Erythroblast (primary cell): ENCODE results near the gene GMPR.
A peak's percentile ranks its signal among the peaks of the same experiment; 100 is the strongest.

Experiments
- DNase-seq, 2 experiments: peaks; one replicate each; lab custom pipeline; 2025; lab: John Stamatoyannopoulos, UW
- GATA1 ChIP-seq: IDR thresholded peaks from 2 replicates; pipeline ENCODE4 v1.6.1; 2011; ENCODE audit warnings: low read depth, mild to moderate bottlenecking, control low read depth, low read length, moderate library complexity
- POLR2A ChIP-seq: IDR thresholded peaks from 2 replicates; pipeline ENCODE4 v1.6.1; 2011; ENCODE audit warnings: mild to moderate bottlenecking, low read length

The GMPR gene

DNA sequence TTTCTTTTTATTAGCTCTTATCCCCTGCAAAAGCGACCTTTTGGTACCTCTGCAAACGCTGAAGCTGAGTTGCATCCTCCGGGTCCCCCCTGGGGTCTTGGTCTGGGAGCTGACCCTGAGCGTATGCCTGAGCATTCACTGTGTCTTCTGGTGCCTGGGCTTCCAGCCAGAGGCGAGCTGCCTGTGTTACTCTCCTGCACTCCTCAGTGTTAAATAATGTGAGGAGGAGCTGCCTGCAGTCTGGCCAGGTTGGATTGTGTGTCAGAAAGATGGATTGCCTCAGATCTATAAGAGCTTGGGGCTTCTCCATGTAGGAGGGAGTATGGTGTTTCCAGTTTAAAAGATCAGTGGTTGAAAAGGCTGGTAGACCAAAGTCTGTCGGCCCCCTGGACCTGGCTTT is 8.7 kb upstream of the GMPR start:
- DNase-seq, result no peak
- no peak for TF ChIP-seq GATA1
- TF ChIP-seq POLR2A, result no peak

DNA sequence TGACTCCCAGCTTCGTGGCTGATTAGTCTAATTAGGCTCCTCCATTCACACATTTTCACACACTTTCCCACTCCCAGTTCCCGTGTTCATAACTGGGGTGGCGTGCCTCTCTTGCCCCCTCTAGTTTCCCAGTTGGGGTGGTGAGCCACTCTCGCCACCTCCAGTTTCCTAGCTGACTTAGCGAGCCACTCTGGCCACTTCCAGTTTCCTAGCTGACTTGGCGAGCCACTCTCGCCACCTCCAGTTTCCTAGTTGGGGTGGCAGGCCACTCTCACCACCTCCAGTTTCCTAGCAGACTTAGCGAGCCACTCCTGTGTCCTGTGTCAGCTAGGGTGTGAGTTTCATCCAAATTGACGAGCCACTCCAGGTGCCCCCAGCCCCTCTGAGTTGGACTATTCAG is 7.4 kb upstream of the GMPR start:
- no peak for DNase-seq

DNA sequence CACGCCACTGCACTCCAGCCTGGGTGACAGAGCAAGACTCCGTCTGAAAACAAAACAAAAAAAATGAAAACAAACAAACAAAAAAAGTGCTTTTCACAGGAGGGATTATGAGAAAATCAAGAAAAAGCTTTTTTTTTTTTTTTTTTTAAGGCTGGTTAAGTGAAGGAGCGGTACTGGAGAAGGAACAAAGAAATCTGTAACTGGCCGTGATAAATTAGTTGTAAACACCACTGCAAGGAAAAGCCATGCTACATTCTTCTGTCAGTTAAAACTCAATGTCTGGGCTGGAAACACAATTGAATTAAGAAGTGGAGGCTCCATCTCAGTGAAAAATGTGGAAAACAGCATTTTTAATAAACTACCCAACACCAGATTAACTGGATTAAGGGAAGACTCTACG is 6.3 kb upstream of the GMPR start:
- DNase-seq, result no peak
- TF ChIP-seq POLR2A, result no peak
- TF ChIP-seq GATA1, result no peak

More for the DNA sequence above, 7.4 kb upstream of the GMPR start:
- TF ChIP-seq POLR2A, result no peak
- no peak for TF ChIP-seq GATA1

DNA sequence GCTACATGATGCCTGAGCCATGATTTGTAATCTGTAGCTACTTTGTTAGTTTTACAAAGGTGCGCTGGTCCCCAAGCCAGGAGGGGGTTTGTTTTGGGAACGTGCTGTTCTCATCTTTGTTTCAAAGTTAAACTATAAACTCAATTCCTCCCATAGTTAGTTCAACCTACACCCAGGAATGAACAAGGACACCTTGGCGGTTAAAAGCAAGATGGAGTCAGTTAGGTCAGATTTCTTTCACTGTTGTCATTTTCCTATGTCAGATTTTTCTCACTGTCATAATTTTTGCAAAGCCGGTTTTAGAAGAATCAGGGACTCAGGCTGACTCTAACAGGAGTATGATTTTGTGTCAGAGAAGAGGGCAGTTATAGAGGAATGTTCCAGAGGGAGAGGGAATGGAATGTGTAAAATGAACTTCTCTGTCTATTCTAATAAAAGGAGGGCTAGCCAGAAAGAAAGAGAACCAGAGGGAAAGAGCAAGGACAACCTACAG is 2.3 kb upstream of the GMPR start:
- no peak for TF ChIP-seq GATA1
- TF ChIP-seq POLR2A, result no peak
- no peak for DNase-seq

DNA sequence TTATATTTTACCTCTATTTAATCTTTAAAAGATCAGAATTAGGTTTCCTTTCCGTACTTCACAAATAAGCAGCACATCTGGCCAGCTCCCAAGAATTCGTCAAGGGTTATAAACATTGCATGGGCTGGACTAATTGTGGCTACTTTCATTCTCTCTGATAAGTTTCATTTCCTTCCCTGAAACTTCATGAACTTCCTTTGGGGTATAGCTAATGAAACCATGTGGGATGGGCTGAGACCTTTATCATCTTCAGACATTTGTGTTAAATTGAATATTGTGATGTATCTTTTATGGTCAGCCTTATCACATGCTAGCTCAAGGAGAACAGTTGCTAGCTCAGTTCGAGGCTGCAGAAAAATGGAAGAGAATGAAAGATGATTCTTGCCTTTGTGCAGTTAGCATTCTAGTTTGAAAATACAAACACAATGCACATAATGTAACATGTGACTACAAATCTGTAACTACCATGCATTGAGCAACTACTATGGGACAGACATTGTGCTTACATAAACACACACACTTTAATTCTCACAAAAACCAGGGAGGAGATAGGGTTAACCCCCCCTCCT is 1.7 kb upstream of the GMPR start:
- TF ChIP-seq GATA1, result peak; percentile 19
- TF ChIP-seq POLR2A, result peak; percentile 41
- DNase-seq, result peak; percentile 85 to 90

DNA sequence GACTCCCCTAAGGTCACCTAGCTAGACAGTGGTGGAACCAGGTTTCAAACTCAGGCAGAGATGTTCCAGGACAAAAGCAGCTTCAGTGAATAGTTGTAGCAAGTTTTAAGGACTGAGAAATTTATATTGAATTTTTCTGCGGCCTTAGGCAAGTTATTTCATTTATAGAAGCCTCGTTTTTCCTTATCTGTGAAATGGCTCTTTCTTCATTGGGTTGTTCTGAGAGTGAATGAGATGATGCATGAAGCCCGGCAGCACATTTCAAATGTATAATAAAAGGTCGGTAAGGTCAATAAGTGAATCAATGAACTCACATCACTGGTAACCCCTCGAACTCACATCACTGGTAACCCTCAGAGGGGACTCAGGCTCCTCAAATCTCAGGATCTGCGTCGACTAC is 1.1 kb upstream of the GMPR start:
- no peak for DNase-seq
- no peak for TF ChIP-seq POLR2A
- no peak for TF ChIP-seq GATA1

DNA sequence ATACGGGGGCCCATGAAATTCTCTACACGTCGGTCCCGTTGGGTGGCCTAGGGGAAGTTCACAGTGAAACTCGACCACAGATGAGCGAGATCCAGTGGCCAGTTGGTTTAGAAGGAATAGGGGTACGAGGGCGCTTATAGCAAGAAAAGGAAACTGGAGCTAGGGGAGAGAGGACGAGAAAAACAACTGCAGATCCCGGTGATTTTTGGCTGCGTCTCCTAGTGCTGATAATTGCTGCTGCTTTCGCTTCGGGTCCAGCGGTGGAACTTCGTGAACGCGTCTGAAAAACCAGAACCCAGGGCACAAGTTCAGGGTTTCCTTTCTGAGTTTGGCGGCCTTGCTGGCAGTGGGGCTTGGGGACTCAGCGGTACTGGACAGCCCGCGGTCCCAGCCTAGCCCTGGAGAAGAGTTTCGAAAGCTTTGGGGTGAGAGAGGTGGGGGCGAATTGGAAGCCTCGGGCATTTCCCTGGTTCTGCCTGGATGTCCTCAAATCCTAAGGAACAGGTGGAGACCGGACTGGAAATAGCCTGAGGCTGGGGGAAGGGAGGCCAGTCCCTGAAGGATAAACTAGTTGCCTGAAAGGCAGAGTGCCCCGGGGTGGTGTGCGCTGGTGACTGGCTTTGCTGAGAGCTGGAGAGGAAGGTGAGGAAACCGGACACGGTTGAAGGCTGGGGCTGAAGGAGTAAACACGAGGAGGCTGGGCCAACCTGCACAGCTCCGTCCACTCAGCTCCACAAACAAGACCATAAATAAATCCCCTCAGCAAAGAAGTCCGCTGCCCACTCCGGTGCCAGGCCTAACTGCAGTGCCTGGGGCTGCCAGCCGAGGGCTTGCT is 793 bp downstream of the GMPR start:
- DNase-seq, result peak; percentile 69 to 80
- TF ChIP-seq GATA1, result no peak
- peak; percentile 88 for TF ChIP-seq POLR2A

DNA sequence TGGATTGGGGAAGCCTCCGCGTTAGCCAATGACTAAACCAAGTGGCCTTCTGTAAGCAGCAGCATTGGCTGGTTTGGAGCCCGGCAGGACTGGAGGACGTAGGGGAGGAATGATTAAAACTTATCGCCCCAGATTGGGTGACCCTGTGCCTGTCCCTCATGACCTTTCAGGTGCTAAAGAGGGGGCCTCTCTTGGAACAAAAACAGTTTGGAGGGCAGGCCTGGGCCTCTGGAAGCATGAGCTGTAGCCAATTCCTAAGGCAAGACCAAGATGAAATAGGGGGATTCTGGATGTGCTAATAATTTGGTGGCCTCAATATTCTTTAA is 1.4 kb downstream of the GMPR start:
- DNase-seq, result peak; percentile 91 to 92

DNA sequence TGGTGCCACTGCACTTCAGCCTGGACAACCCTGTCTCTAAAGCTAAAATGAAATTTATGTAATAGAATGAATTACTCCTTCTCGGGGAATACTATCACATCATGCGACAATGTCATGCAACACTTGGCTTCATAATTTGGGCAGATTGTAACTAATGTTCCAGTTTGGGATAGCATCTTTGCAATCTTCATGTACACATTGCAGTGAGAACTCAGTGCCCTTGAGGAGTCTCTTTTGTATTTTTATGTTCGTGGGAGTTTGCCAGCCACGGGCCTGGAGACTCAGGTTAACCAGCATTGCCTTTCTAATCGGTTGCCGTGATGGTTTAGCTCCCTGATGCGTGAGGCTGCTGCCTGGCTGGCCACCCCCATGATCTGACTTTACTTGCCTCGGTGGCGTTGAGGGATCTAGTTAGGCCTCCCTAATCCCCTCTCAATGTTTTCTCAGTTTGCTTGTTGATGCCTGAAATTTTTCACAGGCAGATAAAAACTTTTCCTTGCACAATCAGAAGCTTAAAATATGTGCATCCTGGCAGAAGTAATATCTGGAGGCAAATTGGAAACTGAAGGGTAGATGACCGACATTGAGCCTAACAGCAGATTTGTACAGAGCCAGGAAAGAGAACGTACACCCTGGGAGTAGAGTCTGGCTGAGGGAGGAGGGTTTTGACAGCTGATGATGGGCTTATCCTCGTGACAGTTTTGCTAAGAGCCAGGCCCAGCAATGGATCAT is 2.4 kb downstream of the GMPR start:
- TF ChIP-seq POLR2A (no peak), GATA1 (no peak)
- DNase-seq, result peak; percentile 38 to 42

More for the DNA sequence above, 1.4 kb downstream of the GMPR start:
- TF ChIP-seq GATA1 (no peak), POLR2A (peak; percentile 59)

DNA sequence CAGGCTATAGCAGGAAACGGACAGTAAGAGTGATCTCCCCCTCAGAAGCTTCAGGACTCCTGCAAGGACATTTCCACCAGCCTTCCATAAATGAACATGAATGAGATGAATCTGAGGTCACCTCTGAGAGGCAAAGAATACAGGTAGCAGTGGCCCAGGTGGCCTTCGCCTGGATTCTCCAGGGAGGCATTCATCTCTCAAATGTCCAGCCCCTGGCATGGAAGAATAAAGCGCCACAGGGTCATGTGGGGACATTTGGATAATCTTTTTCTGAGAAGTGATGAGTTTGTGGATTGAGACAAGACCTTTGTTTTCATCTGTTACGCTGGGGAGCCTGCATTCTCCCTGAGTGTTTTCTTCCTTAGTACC is 2.9 kb downstream of the GMPR start:
- no peak for TF ChIP-seq POLR2A
- no peak for DNase-seq

DNA sequence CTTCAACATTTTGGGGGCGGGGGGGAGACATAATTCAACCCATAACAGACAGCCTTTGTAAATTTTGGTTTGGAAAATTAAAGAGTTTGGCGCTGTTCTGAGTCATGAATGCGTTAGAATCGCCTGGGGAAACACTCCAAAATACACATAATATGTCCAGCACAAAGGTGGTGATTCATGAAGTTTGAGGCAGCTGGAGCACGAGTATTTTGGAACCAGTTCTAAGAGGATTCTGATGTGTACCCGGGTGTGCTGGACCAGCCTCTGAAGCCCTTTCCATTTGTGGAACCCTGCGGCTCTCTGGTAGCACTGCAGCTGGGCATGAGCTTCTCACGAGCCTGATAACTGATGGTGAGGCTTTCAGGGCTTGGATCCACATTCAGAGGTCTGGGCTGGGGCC is 4.7 kb downstream of the GMPR start:
- no peak for DNase-seq
- no peak for TF ChIP-seq GATA1
- no peak for TF ChIP-seq POLR2A

DNA sequence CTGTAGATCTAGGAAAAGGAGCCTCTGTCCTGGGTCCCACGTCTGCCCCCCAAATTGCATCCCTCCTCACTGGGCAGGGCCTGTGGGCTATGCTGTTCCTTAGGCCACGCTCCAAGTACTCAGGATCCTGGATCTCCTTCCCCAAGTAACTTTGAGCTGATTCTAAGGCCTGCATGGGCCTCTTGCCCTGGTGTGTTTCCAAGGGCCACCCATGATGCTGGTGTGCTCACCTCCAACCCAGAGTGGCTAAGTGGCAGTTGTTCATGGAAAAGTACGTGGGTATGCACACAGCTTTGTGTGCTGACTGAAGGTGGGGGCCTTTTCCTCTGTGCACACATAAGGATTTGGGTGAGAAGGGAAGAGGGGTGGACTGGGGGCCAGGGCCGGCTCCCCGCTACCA is 5.3 kb downstream of the GMPR start:
- TF ChIP-seq GATA1 (no peak), POLR2A (peak; percentile 0)
- DNase-seq, result no peak

DNA sequence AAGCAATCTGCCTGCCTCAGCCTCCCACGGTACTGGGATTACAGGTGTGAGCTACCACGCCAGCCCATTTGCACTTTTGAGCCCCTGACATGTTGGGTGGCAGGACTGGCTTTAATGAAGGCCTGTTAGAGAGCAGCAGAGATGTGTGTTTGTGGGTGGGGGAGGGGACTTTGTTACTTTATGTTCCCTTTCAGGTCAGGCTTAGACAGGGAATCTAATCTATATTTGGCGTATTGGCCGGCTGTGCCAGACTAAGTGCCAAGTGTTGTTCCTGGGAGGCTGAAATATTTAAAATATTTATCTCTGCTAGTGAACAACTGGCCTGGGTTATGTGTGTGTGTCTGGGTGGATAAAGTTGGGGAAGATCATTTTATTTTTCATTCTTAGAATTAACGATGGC is 6.1 kb downstream of the GMPR start:
- TF ChIP-seq POLR2A (no peak), GATA1 (no peak)
- DNase-seq, result no peak

DNA sequence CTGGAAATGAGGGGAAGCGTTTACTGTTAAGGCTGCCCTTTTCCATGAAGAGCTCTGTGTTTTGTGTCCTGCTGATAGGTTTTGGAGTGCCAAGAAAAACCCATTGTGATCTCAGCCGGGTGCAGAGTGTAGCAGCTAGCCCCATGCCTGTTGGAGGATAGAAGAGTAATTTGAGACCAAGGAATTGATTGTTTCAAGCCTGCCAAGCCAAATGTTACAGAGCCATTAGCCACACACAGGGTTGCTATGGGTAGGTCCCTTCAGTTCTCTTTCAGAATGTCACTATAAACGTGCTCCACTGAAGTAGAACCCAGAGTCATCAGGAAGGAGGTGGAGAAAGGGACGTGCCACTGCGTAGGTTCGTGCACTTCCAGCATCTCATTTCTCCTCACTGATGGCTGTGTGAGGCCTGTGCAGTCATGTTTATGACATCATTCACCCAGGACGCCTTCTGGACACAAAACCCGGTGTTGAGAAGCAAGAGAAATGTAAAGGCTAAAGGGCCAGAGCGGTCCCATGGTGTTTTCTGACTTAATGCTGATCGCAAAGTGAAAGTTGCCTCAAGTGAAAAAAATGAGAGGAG is 6.6 kb downstream of the GMPR start:
- no peak for TF ChIP-seq GATA1
- no peak for TF ChIP-seq POLR2A
- DNase-seq, result no peak
